Left ventricle myocardium inferior (tissue), 1 donor: ENCODE measurements around the gene CDC20B. TPM values are rescaled to one million over a fixed set of nuclear protein-coding genes. Genes with fewer than 3 reads are reported as not detected.

Experiments
- DNase-seq: peaks from one replicate; pipeline ENCODE4 v3.0.0-alpha.2; 2020
- H3K27ac ChIP-seq: fragments of 200-600 bp; replicated peaks from 2 replicates; pipeline ENCODE4 v1.8.0; 2021
- H3K27me3 ChIP-seq: fragments of 200-600 bp; 2 replicates; pipeline ENCODE4 v1.8.0; 2021; ENCODE audit warnings: low read depth
- H3K36me3 ChIP-seq: fragments of 200-600 bp; 2 replicates; pipeline ENCODE4 v1.8.0; 2021
- H3K4me1 ChIP-seq: fragments of 200-600 bp; 2 replicates; pipeline ENCODE4 v1.8.0; 2021
- H3K4me3 ChIP-seq: fragments of 200-600 bp; 2 replicates; pipeline ENCODE4 v1.8.0; 2021; ENCODE audit warnings: mild to moderate bottlenecking, moderate library complexity
- H3K9me3 ChIP-seq: fragments of 200-600 bp; replicated peaks from 2 replicates; pipeline ENCODE4 v1.8.0; 2021
- CTCF ChIP-seq: fragments of 200-600 bp; IDR thresholded peaks from 2 replicates; pipeline ENCODE4 v1.8.0; 2021; ENCODE audit warnings: antibody characterized with exemption, mild to moderate bottlenecking, borderline replicate concordance
- intact Hi-C: fragments of 100-400 bp; cut with micrococcal nuclease; formaldehyde crosslinking; loops from one replicate; pipeline ENCODE4 v1.11.0; 2022
- total RNA-seq: library from RNA; stranded (reverse); fragmentation: NEBNext Ultra II Directional; extraction: Animal tissue kit (Norgen Biotek cat#: 25700); gene quantifications from one replicate; pipeline ENCODE4 v1.2.1, GENCODE V29; 2021
- donor health status: DM: no; HTN: yes; CAD: no; lungs with severe emphysema.

Gene CDC20B
- total RNA-seq, 1 donor from 2014 or later = not detected

- Histone ChIP-seq H3K27ac (no peak overlapping the region), H3K27me3 (peaks cover 92% of the 10 kb centered on the region), H3K4me1 (peaks cover 29% of the 10 kb centered on the region), H3K9me3 (no peaks in the 10 kb centered on the region), H3K36me3 (no peaks in the 10 kb centered on the region), H3K4me3 (peak overlapping the region; percentile 66)
- no peak for DNase-seq
- intact Hi-C loops = no loop called here
- TF ChIP-seq CTCF = no peak
Measured at GRCh38 chr5:55173687-55174230, 782 bp upstream of the CDC20B start.

- TF ChIP-seq CTCF = peak; percentile 88
- Histone ChIP-seq H3K4me3 (peak overlapping the region; percentile 66), H3K4me1 (peaks cover 29% of the 10 kb centered on the region), H3K27me3 (peaks cover 77% of the 10 kb centered on the region), H3K27ac (no peak overlapping the region), H3K36me3 (no peaks in the 10 kb centered on the region), H3K9me3 (no peaks in the 10 kb centered on the region)
- intact Hi-C loops = no loop called here
- DNase-seq = no peak
Measured at GRCh38 chr5:55172051-55172899, 702 bp downstream of the CDC20B start.

DNA sequence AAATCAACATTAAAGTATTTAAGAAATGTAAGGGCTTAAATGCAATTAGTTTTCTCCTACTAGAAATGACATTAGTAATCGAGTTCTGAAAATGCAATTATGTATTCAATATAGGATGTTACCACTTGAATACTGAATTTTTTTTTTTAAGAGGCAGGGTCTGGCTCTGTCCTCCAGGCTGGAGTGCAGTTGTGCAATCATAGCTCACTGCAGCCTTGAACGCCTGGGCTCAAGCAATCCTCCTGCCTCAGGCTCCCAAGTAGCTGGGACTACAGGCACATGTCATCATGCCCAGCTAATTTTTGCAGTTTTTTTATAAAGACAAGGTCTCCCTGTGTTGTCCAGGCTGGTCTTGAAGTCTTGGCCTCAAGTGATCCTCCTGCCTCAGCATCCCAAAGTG is 1.5 kb downstream of the CDC20B start:
- Histone ChIP-seq H3K4me1 (peaks cover 26% of the 10 kb centered on the region), H3K27me3 (peaks cover 69% of the 10 kb centered on the region), H3K9me3 (no peaks in the 10 kb centered on the region), H3K4me3 (no peak overlapping the region), H3K27ac (no peak overlapping the region), H3K36me3 (no peaks in the 10 kb centered on the region)
- intact Hi-C loops = no loop called here
- no peak for TF ChIP-seq CTCF
- DNase-seq = no peak

- H3K27ac ChIP-seq = no peak overlapping the region
- peaks cover 6% of the 10 kb centered on the region for H3K4me1 ChIP-seq
- H3K4me3 ChIP-seq = no peak overlapping the region
- no peak for DNase-seq
- no peaks in the 10 kb centered on the region for H3K36me3 ChIP-seq
- peaks cover 18% of the 10 kb centered on the region for H3K27me3 ChIP-seq
- TF ChIP-seq CTCF = no peak
- intact Hi-C loops = no loop called here
- H3K9me3 ChIP-seq = no peaks in the 10 kb centered on the region
Measured at GRCh38 chr5:55162666-55163065, 10.3 kb downstream of the CDC20B start.

DNA sequence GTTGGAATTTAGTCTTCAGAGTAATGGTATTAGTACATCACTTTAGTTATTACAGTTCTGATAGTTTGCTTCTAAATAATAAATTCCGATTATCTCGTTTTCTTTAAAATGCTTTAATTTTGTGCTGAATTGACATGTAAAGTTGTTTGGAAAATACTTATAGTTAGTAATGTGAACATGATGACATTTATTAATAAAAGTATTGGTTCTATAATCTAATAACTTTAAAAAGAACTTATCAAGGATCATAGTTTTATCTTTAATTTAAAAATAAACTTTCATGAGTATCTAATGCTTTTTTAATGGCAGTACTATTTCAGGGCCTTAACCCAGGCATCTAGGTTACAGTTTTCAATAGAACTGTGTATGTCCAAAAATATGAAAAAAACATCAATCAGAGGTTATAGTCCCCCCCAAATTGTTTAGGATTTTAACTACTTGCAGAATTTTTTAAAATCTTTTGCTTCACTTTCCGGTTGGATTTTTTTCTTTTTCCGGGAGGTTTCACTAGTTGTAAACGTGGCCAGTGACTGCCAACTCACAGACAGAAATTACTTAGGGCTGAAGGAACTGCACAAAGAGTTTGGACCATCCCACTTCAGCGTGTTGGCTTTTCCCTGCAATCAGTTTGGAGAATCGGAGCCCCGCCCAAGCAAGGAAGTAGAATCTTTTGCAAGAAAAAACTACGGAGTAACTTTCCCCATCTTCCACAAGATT is 12.3 kb downstream of the CDC20B start:
- intact Hi-C loops = no loop called here
- DNase-seq = peak; percentile 21
- Histone ChIP-seq H3K4me3 (peak overlapping the region; percentile 61), H3K36me3 (no peaks in the 10 kb centered on the region), H3K9me3 (no peaks in the 10 kb centered on the region), H3K27ac (peak overlapping the region; percentile 71), H3K4me1 (peaks cover 6% of the 10 kb centered on the region), H3K27me3 (peaks cover 18% of the 10 kb centered on the region)
- no peak for TF ChIP-seq CTCF
